Colonic mucosa (tissue), 4 donors: Measurements from ENCODE around the gene EPB41L2. TPM values are rescaled to one million over a fixed set of nuclear protein-coding genes. Genes with fewer than 3 reads are reported as not detected.

Source experiments
- DNase-seq: peaks from one replicate; pipeline ENCODE4 v3.0.0-alpha.2; 2020
- H3K27ac ChIP-seq: fragments of 200-600 bp; one replicate; pipeline ENCODE4 v1.8.0; 2021
- H3K27me3 ChIP-seq: fragments of 200-600 bp; one replicate; pipeline ENCODE4 v1.8.0; 2021
- H3K36me3 ChIP-seq: fragments of 200-600 bp; one replicate; pipeline ENCODE4 v1.8.0; 2021
- H3K4me1 ChIP-seq: fragments of 200-600 bp; one replicate; pipeline ENCODE4 v1.8.0; 2021; ENCODE audit warnings: mild to moderate bottlenecking
- H3K4me3 ChIP-seq: fragments of 200-600 bp; one replicate; pipeline ENCODE4 v1.8.0; 2021
- H3K9ac ChIP-seq, 2 donors: one replicate each; pipeline ENCODE4 v1.7.0; 2013; ENCODE audit warnings: control low read depth in 2 of 2, low read depth in 2 of 2, low read length in 2 of 2
- H3K9me3 ChIP-seq: fragments of 200-600 bp; one replicate; pipeline ENCODE4 v1.8.0; 2021
- intact Hi-C: fragments of 100-400 bp; cut with DNase I; formaldehyde crosslinking; loops from one replicate; pipeline ENCODE4 v1.14.1; 2022
- total RNA-seq, 2 donors: library from RNA; stranded (reverse); fragmentation: NEBNext Ultra II Directional in 1 of 2; extraction: Animal tissue kit (Norgen Biotek cat#: 25700) in 1 of 2; gene quantifications; one replicate each; pipeline ENCODE4 v1.2.1, GENCODE V29; 2021
- TF ChIP-seq, protein P1 (sequence below): fragments of 200-600 bp; IDR thresholded peaks from one replicate; pipeline ENCODE4 v1.8.0; 2022; ENCODE audit warnings: antibody characterized with exemption, mild to moderate bottlenecking
- donor health status: healthy.
- donor health status: DM: no; HTN: no; CAD: no.
- donor health status: DM: no; HTN: no; CAD: no.

The EPB41L2 gene
- total RNA-seq, 2 donors from 2014 or later, result 106 to 113 TPM

DNA sequence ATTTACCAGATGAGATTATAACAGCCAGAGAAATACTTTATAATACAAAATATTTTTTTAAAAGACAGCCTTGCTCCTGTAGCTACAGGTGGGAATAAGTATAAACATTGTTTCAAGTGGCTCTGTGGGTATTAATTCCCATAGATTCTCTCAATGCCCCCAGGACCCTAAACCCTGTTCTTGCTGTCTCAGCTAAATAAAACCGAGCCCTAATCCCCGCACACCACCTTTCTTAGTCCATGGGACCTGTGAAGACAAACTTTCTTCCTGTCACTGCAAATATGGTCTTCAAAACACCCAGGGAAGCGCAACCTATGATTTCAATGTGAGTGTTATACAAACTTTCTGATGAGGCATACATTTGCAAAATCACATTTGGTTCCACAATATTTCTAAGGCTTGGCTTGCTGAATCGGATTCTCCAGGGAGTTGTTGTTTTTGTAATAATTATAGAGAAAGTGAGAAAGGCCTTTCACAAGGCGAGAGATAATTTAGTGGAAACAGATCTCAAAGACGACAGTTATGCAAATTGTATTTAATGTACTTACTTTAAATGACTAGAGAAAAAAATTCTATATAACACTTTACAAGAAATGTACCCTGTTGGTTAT lies 224.7 kb downstream of the EPB41L2 start:
- intact Hi-C loops, result loop anchor here (10.0 kb wide), 1 partner anchor 134 kb away; no protein-coding TSS in a partner anchor
- no peaks in the 10 kb centered on the region for H3K4me1 ChIP-seq
- H3K27ac ChIP-seq, result no peak overlapping the region

DNA sequence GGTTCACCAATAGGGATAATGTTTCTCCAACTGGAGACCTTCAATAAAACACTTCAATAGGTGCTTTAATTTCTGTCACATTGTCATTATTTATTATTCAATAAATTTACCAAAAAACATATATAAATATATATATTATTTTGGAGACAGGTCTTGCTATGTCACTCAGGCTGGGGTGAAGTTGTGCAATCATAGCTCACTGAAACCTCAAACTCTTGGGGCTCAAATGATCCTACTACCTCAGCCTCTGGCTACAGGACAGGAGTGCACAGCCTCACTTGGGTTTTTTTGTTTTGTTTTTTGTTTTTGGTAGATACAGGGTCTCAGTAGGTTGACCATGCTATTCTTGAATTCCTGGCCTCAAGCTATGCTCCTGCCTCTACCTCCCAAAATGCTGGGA lies 226.0 kb downstream of the EPB41L2 start:
- no peak for DNase-seq
- Histone ChIP-seq H3K27me3 (no peaks in the 10 kb centered on the region), H3K4me3 (no peak overlapping the region), H3K9me3 (no peaks in the 10 kb centered on the region), H3K9ac (no peak overlapping the region), H3K36me3 (no peaks in the 10 kb centered on the region), H3K4me1 (no peaks in the 10 kb centered on the region), H3K27ac (no peak overlapping the region)
- TF ChIP-seq, protein P1, sequence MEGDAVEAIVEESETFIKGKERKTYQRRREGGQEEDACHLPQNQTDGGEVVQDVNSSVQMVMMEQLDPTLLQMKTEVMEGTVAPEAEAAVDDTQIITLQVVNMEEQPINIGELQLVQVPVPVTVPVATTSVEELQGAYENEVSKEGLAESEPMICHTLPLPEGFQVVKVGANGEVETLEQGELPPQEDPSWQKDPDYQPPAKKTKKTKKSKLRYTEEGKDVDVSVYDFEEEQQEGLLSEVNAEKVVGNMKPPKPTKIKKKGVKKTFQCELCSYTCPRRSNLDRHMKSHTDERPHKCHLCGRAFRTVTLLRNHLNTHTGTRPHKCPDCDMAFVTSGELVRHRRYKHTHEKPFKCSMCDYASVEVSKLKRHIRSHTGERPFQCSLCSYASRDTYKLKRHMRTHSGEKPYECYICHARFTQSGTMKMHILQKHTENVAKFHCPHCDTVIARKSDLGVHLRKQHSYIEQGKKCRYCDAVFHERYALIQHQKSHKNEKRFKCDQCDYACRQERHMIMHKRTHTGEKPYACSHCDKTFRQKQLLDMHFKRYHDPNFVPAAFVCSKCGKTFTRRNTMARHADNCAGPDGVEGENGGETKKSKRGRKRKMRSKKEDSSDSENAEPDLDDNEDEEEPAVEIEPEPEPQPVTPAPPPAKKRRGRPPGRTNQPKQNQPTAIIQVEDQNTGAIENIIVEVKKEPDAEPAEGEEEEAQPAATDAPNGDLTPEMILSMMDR, result no peak
- intact Hi-C loops, result loop anchor here (10.0 kb wide), 1 partner anchor 132 kb away; no protein-coding TSS in a partner anchor

More for the DNA sequence above, 224.7 kb downstream of the EPB41L2 start:
- H3K36me3 ChIP-seq, result no peaks in the 10 kb centered on the region
- no peak overlapping the region for H3K9ac ChIP-seq
- H3K4me3 ChIP-seq, result no peak overlapping the region
- no peaks in the 10 kb centered on the region for H3K9me3 ChIP-seq
- no peaks in the 10 kb centered on the region for H3K27me3 ChIP-seq
- no peak for DNase-seq
- TF ChIP-seq, protein P1, result no peak

DNA sequence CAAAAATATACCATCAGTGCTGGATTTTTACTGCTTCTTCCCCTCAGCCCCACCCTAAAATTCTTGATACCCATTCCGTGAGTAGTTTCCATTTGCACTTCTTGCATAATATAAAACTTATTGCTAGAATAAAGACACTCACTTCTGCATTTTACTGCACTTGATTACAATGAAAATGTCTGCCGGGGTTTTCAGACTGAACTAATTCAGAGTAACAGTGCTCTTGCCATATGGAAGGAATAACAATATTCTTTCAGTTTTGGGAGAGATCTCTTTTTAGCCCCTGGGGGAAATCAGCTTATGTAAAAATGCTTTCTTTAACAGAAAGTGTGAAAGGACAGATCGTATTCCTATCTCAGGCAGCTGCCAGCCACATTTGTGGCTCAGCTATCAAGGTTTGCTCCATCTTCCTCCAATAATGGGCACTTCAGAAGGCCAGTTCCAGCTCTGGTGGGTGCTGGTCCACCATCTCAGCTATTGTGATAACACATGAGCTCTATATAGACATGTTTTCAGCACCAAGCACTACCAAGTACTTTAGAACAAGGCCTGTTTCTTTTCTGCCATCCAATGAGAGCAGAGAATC lies 226.9 kb downstream of the EPB41L2 start:
- TF ChIP-seq, protein P1, result no peak
- Histone ChIP-seq H3K27me3 (no peaks in the 10 kb centered on the region), H3K9me3 (no peaks in the 10 kb centered on the region), H3K27ac (no peak overlapping the region), H3K4me3 (no peak overlapping the region), H3K9ac (no peak overlapping the region), H3K4me1 (no peaks in the 10 kb centered on the region), H3K36me3 (no peaks in the 10 kb centered on the region)
- intact Hi-C loops, result loop anchor here (10.0 kb wide), 1 partner anchor 131 kb away; no protein-coding TSS in a partner anchor
- no peak for DNase-seq

DNA sequence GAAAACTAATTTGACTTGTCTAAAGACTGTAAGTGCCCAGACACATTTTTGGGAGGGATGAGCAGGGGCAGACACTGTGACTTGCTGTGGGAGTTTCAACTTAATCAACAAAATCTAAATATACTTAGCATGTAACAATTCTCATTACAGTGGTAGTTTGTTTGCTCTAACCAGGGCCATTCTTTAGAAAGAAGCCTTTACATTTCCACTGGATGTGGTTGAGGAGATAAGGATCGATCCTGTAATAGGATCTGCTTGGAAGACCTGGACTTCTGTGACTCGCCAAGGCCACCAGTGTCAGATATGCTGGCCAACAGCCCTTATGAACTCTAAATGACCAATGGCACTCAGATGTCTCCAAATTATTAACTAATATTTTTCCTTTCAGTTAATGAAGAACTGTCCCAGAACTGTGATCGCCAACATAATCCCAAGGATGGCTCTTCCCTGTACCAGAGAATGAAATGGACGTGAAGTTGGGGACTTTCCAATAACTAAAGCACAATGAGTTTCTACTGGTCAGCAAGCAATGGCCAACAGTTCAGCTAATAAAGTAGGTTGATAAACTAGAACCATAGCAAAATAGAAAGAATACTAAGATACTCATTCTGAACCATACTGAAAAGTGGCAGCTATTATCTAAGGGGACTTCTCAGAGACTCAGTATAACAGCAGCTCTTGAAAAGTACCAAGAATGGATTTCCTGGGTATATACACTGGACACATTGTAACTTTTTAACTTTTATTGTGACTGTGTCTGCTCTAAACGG lies 228.4 kb downstream of the EPB41L2 start:
- intact Hi-C loops, result loop anchor here (10.0 kb wide), 1 partner anchor 130 kb away; no protein-coding TSS in a partner anchor
- Histone ChIP-seq H3K27ac (no peak overlapping the region), H3K9ac (no peak overlapping the region), H3K27me3 (no peaks in the 10 kb centered on the region), H3K4me3 (no peak overlapping the region), H3K4me1 (no peaks in the 10 kb centered on the region), H3K9me3 (no peaks in the 10 kb centered on the region), H3K36me3 (no peaks in the 10 kb centered on the region)
- no peak for DNase-seq
- TF ChIP-seq, protein P1, result no peak

DNA sequence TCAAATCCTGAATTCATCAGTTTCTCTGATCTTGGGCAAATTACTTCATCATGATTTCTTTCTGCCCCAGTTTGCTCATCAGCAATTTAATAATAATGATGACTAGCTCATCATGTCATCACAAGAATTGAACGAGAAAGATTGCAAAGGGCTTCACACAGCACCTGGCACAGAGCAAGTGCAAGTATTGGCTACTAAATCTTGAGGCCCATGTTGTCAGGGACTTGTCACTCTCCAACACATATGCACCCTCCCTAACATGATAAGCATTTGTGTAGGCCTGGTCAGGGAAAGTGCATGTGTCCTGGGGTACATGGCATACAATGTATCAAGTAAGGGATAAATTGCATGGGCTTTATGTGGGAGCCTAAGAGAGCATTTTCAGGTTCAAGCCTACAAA lies 229.5 kb downstream of the EPB41L2 start:
- H3K27me3 ChIP-seq, result no peaks in the 10 kb centered on the region
- TF ChIP-seq, protein P1, result no peak
- H3K27ac ChIP-seq, result no peak overlapping the region
- intact Hi-C loops, result loop anchor here (10.0 kb wide), 1 partner anchor 129 kb away; no protein-coding TSS in a partner anchor
- DNase-seq, result no peak
- H3K36me3 ChIP-seq, result no peaks in the 10 kb centered on the region
- no peak overlapping the region for H3K4me3 ChIP-seq
- no peaks in the 10 kb centered on the region for H3K4me1 ChIP-seq
- H3K9ac ChIP-seq, result no peak overlapping the region
- H3K9me3 ChIP-seq, result no peaks in the 10 kb centered on the region
